HepG2 (cell line): ENCODE results near the gene BCAR3.

Experiments used
- CTCF ChIP-seq: sonication (generic); formaldehyde crosslinking; IDR thresholded peaks from 2 replicates; pipeline ENCODE4 v1.5.0; 2020; ENCODE audit warnings: mild to moderate bottlenecking, missing genetic modification reagents, moderate library complexity
- E2F5 ChIP-seq: sonication (generic); formaldehyde crosslinking; conservative IDR thresholded peaks from 2 replicates; pipeline ENCODE4 v1.4.0; 2020; ENCODE audit warnings: missing genetic modification reagents
- HDAC2 ChIP-seq: sonication (generic); formaldehyde crosslinking; IDR thresholded peaks from 2 replicates; pipeline ENCODE4 v1.4.0; 2020; ENCODE audit warnings: missing genetic modification reagents
- HNRNPK ChIP-seq: fragments of 200-400 bp; formaldehyde crosslinking; IDR thresholded peaks from 2 replicates; pipeline ENCODE4 v1.6.1; 2018; ENCODE audit warnings: low read length, low read depth, moderate library complexity, mild to moderate bottlenecking; ENCODE audit not compliant: poor library complexity, severe bottlenecking
- PHF8 ChIP-seq: sonication (generic); formaldehyde crosslinking; IDR thresholded peaks from 2 replicates; pipeline ENCODE4 v1.5.0; 2020; ENCODE audit warnings: missing genetic modification reagents
- POLR2AphosphoS2 ChIP-seq: IDR thresholded peaks from 2 replicates; pipeline ENCODE4 v1.6.1; 2011; ENCODE audit warnings: low read depth, low read length, improper control_type of control experiment
- RAD21 ChIP-seq: fragments of 450-650 bp; formaldehyde crosslinking; IDR thresholded peaks from 2 replicates; pipeline ENCODE4 v1.5.0; 2020; ENCODE audit warnings: mild to moderate bottlenecking
- RBM39 ChIP-seq: fragments of 200-400 bp; formaldehyde crosslinking; IDR thresholded peaks from one replicate; pipeline ENCODE4 v1.6.1; 2018; ENCODE audit warnings: antibody characterized with exemption, mild to moderate bottlenecking, low read depth, low read length; ENCODE audit not compliant: poor library complexity, severe bottlenecking
- SMARCC2 ChIP-seq: fragments of 450-650 bp; IDR thresholded peaks from 2 replicates; pipeline ENCODE4 v1.6.1; 2017; ENCODE audit warnings: antibody characterized with exemption, mild to moderate bottlenecking
- ZNF232 ChIP-seq: sonication (generic); formaldehyde crosslinking; IDR thresholded peaks from 2 replicates; pipeline ENCODE4 v1.4.0; 2020; ENCODE audit warnings: missing genetic modification reagents, borderline replicate concordance

GRCh38 chr1:93652323-93652949 lies 29.2 kb downstream of the BCAR3 start:
- no peak for TF ChIP-seq E2F5 (CRISPR knock-in tag)
- no peak for TF ChIP-seq ZNF232 (CRISPR knock-in tag)
- TF ChIP-seq HDAC2 (CRISPR knock-in tag), result no peak
- no peak for TF ChIP-seq HNRNPK
- TF ChIP-seq POLR2AphosphoS2, result no peak
- no peak for TF ChIP-seq RBM39
- TF ChIP-seq RAD21 (CRISPR knock-in tag), result no peak
- TF ChIP-seq CTCF (CRISPR knock-in tag), result no peak
- no peak for TF ChIP-seq SMARCC2
- no peak for TF ChIP-seq PHF8 (CRISPR knock-in tag)
